NOMO-1 (cell line): ENCODE measurements around the gene PFKFB1.

Experiments used
- DNase-seq, 2 experiments: peaks; one replicate each; lab custom pipeline; 2025; ENCODE audit not compliant: unreplicated experiment in 2 of 2; lab: John Stamatoyannopoulos, UW

The PFKFB1 gene

DNA sequence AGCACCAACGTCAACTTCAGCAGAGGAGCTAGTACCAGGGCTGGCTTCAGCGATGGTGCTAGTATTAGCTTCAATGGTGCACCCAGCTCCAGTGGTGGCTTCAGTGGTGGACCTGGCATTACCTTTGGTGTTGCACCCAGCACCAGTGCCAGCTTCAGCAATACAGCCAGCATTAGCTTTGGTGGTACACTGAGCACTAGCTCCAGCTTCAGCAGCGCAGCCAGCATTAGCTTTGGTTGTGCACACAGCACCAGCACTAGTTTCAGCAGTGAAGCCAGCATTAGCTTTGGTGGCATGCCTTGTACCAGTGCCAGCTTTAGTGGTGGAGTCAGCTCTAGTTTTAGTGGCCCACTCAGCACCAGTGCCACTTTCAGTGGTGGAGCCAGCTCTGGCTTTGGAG lies 65.1 kb downstream of the PFKFB1 start:
- no peak for DNase-seq

GRCh38 chrX:54926978-54927377 lies 67.0 kb downstream of the PFKFB1 start:
- no peak for DNase-seq

DNA sequence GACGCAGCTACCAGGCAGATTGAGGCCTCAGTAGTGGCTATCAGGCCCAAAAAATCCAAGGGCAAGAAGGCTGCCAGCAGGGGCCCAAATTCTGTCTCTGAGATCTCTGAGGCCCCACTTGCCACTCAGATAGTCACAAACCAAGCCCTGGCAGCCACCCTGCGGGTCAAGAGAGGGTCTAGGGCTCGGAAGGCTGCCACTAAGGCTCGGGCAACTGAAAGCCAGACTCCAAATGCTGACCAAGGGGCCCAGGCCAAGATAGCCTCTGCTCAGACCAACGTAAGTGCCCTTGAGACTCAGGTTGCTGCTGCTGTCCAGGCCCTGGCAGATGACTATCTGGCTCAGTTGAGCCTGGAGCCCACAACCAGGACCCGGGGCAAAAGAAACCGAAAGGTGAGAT lies 70.6 kb downstream of the PFKFB1 start:
- no peak for DNase-seq

DNA sequence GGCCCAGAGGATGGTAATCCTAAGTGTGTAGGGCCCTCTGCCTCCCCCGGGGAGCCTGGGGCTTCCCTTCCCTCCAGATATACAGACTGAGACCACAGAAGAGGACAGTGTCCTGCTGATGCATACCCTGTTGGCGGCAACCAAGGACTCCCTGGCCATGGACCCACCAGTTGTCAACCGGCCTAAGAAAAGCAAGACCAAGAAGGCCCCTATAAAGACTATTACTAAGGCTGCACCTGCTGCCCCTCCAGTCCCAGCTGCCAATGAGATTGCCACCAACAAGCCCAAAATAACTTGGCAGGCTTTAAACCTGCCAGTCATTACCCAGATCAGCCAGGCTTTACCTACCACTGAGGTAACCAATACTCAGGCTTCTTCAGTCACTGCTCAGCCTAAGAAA lies 71.4 kb downstream of the PFKFB1 start:
- no peak for DNase-seq

GRCh38 chrX:54921427-54922021 lies 72.5 kb downstream of the PFKFB1 start:
- DNase-seq = no peak

- no peak for DNase-seq
Observed at GRCh38 chrX:54920610-54921426, 73.2 kb downstream of the PFKFB1 start, which contains the start of gene TRO. TRO (plus strand) TSS chrX:54920824; CDS start chrX:54922247, 1,423 bp downstream.

DNA sequence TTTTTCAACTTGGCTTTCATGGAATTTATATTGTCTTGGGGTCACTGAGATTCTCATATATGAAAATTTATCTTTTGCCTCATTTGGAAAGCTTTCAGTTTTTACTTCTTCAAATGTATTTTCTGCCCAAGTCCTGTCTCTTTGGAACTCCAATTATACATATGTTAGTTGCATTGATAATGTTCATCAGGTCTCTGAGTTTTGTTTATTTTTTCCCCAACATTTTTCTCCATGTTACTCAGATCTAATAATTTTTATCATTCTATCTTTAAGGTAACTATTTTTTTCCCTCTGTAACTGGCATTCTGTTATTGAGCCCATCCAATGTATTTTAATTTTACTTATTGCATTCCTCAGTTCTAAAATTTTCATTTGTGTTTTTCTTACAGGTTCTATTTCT lies 84.0 kb downstream of the PFKFB1 start:
- DNase-seq = no peak

- no peak for DNase-seq
Observed at GRCh38 chrX:54894159-54894558, 99.8 kb downstream of the PFKFB1 start.

- no peak for DNase-seq
Observed at GRCh38 chrX:54891573-54891972, 102.4 kb downstream of the PFKFB1 start.

DNA sequence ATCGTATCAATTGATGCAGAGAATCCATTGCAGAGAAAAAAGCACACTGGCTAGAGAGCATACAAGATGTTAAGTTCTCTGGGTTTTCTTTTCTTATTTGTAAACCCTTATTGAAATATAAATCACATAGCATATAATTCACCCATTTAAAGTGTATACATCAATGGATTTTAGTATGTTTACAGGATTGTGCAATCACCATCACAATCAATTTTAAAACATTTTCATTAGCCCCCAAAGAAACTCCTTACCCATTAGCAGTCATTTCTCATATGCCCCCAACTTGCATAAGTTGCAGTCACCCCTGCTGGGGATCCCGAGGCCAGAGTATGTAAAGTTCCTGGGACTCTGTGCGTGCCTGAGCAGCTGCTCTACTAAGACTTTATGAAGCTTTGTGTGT lies 108.2 kb downstream of the PFKFB1 start:
- DNase-seq = no peak
